Measurements from ENCODE around the gene NHERF2. TPM values are rescaled to one million over a fixed set of nuclear protein-coding genes. Genes with fewer than 3 reads are reported as not detected.

NHERF2 gene
- polyA plus RNA-seq, 10 donors, result 28.3 to 62.6 (median 36.9) TPM

GRCh38 chr16:2037647-2038381 lies 11.1 kb downstream of the NHERF2 start:
- DNase-seq, result peak in 2 of 3 donors; percentile 46 to 64

GRCh38 chr16:2038382-2039231 lies 11.9 kb downstream of the NHERF2 start:
- peak in 2 of 3 donors; percentile 69 to 91 for DNase-seq

- peak; percentile 68 to 94 (median 76) for DNase-seq
These were observed 12.8 kb downstream of the NHERF2 start for GRCh38 chr16:2039274-2040031.

GRCh38 chr16:2040041-2040786 lies 13.5 kb downstream of the NHERF2 start:
- DNase-seq, result peak in 1 of 3 donors; percentile 57

- peak; percentile 54 to 91 (median 73) for DNase-seq
These were observed 14.3 kb downstream of the NHERF2 start for GRCh38 chr16:2040787-2041522.

- DNase-seq, result no peak
These were observed 15.7 kb downstream of the NHERF2 start for GRCh38 chr16:2042171-2042985.

- DNase-seq, result no peak
These were observed 16.4 kb downstream of the NHERF2 start for GRCh38 chr16:2042986-2043666.

- peak in 1 of 3 donors; percentile 46 for DNase-seq
These were observed 17.2 kb downstream of the NHERF2 start for GRCh38 chr16:2043667-2044451.

- DNase-seq, result no peak
These were observed 17.8 kb downstream of the NHERF2 start for GRCh38 chr16:2044541-2044940.

GRCh38 chr16:2045965-2046892 lies 19.5 kb downstream of the NHERF2 start:
- no peak for DNase-seq

- DNase-seq, result no peak
These were observed 20.2 kb downstream of the NHERF2 start for GRCh38 chr16:2046893-2047329.

- DNase-seq, result peak; percentile 94 to 99 (median 97)
These were observed 20.8 kb downstream of the NHERF2 start, which contains the start of the genes NTHL1 and TSC2 for GRCh38 chr16:2047330-2048115. NTHL1 (minus strand) TSS chr16:2047834; CDS start chr16:2047823, 11 bp downstream. TSC2 (plus strand) TSS chr16:2047985; CDS start chr16:2048616, 631 bp downstream.

- no peak for DNase-seq
These were observed 21.4 kb downstream of the NHERF2 start for GRCh38 chr16:2048116-2048543.

GRCh38 chr16:2053211-2053610 lies 26.5 kb downstream of the NHERF2 start:
- no peak for DNase-seq

- DNase-seq, result no peak
These were observed 27.2 kb downstream of the NHERF2 start for GRCh38 chr16:2053897-2054296.

Measured in muscle of back (tissue), 11 donors.